ENCODE data around the gene UTP15. TPM values are rescaled to one million over a fixed set of nuclear protein-coding genes. Genes with fewer than 3 reads are reported as not detected.

UTP15 gene
- total RNA-seq, 5 donors from 2014 or later (not counting 1 experiment from before 2014, with no cell fraction given): 21.6 to 40.6 (median 24.5) TPM

GRCh38 chr5:73624888-73625287, 59.3 kb downstream of the UTP15 start:
- no peak overlapping the region for H3K27ac Mint-ChIP-seq
- ATAC-seq (replicated peaks in 1 of 4) (no peak), DNase-seq (no peak)
- peaks cover 8 to 19% of the 10 kb centered on the region in 2 experiments for H3K27me3 ChIP-seq (replicated peaks in 1 of 2; ENCODE audit: control insufficient read depth in 2 of 2, extremely low read depth in 1 of 2, insufficient read depth in 2 of 2, low read length in 1 of 2)
- H3K9me3 Mint-ChIP-seq: no peaks in the 10 kb centered on the region
- H3K4me1 Mint-ChIP-seq: peaks cover 0 to 10% (median 5%) of the 10 kb centered on the region in 3 donors
- peaks cover 0 to 9% of the 10 kb centered on the region in 2 experiments for H3K4me1 ChIP-seq (ENCODE audit: control insufficient read depth in 1 of 2, extremely low read depth in 1 of 2, insufficient read depth in 2 of 2, low read length in 2 of 2)
- ChIA-PET POLR2A (no interaction called here), CTCF (no interaction called here)
- 87% methylated on average over 2 of the region's 6 CpGs for WGBS (ENCODE audit: insufficient coverage)
- no peak overlapping the region for H3K27ac ChIP-seq (ENCODE audit: low read length)
- peak overlapping the region in 1 of 3 donors; percentile 69 for H3K4me3 Mint-ChIP-seq
- H3K4me3 ChIP-seq (ENCODE audit: control insufficient read depth in 1 of 2, extremely low read depth in 1 of 2, low read length in 1 of 2): no peak overlapping the region
- H3K36me3 ChIP-seq (ENCODE audit: control insufficient read depth in 2 of 2, extremely low read depth in 1 of 2, insufficient read depth in 1 of 2, low read length in 1 of 2): no peaks in the 10 kb centered on the region
- no peaks in the 10 kb centered on the region for H3K36me3 Mint-ChIP-seq
- peaks cover 51 to 59% of the 10 kb centered on the region in 2 donors for H3K27me3 Mint-ChIP-seq
- H3K9me3 ChIP-seq: no peaks in the 10 kb centered on the region

GRCh38 chr5:73625372-73625943, 59.9 kb downstream of the UTP15 start:
- CTCF ChIA-PET: no interaction called here
- peaks cover 0 to 10% (median 5%) of the 10 kb centered on the region in 3 donors for H3K4me1 Mint-ChIP-seq
- POLR2A ChIA-PET: no interaction called here
- peak overlapping the region; percentile 50 to 69 (median 66) for H3K4me3 Mint-ChIP-seq
- Histone ChIP-seq H3K9me3 (no peaks in the 10 kb centered on the region), H3K4me3 (ENCODE audit: control insufficient read depth in 1 of 2, extremely low read depth in 1 of 2, low read length in 1 of 2) (peak overlapping the region in 1 of 2 donors; percentile 20), H3K27me3 (replicated peaks in 1 of 2; ENCODE audit: control insufficient read depth in 2 of 2, extremely low read depth in 1 of 2, insufficient read depth in 2 of 2, low read length in 1 of 2) (peaks cover 8 to 19% of the 10 kb centered on the region in 2 experiments), H3K36me3 (ENCODE audit: control insufficient read depth in 2 of 2, extremely low read depth in 1 of 2, insufficient read depth in 1 of 2, low read length in 1 of 2) (no peaks in the 10 kb centered on the region), H3K27ac (ENCODE audit: low read length) (no peak overlapping the region), H3K4me1 (ENCODE audit: control insufficient read depth in 1 of 2, extremely low read depth in 1 of 2, insufficient read depth in 2 of 2, low read length in 2 of 2) (peaks cover 0 to 9% of the 10 kb centered on the region in 2 experiments)
- H3K36me3 Mint-ChIP-seq: no peaks in the 10 kb centered on the region
- H3K27me3 Mint-ChIP-seq: peaks cover 45 to 56% of the 10 kb centered on the region in 2 donors
- no peak for DNase-seq
- under 1% methylated on average over 26 of the region's 33 CpGs for WGBS (ENCODE audit: insufficient coverage)
- no peak for ATAC-seq (replicated peaks in 1 of 4)
- H3K27ac Mint-ChIP-seq: no peak overlapping the region
- no peaks in the 10 kb centered on the region for H3K9me3 Mint-ChIP-seq

- ChIA-PET CTCF (no interaction called here), POLR2A (no interaction called here)
- H3K9me3 Mint-ChIP-seq: no peaks in the 10 kb centered on the region
- Histone ChIP-seq H3K36me3 (ENCODE audit: control insufficient read depth in 2 of 2, extremely low read depth in 1 of 2, insufficient read depth in 1 of 2, low read length in 1 of 2) (no peaks in the 10 kb centered on the region), H3K4me3 (ENCODE audit: control insufficient read depth in 1 of 2, extremely low read depth in 1 of 2, low read length in 1 of 2) (peak within 1 kb of the TSS; percentile 37 to 55), H3K9me3 (no peaks in the 10 kb centered on the region), H3K27me3 (replicated peaks in 1 of 2; ENCODE audit: control insufficient read depth in 2 of 2, extremely low read depth in 1 of 2, insufficient read depth in 2 of 2, low read length in 1 of 2) (peaks cover 8 to 19% of the 10 kb centered on the region in 2 experiments), H3K4me1 (ENCODE audit: control insufficient read depth in 1 of 2, extremely low read depth in 1 of 2, insufficient read depth in 2 of 2, low read length in 2 of 2) (peaks cover 0 to 9% of the 10 kb centered on the region in 2 experiments), H3K27ac (ENCODE audit: low read length) (no peak within 1 kb of the TSS)
- H3K27me3 Mint-ChIP-seq: peaks cover 43 to 54% of the 10 kb centered on the region in 2 donors
- peak in 22 of 35 experiments; percentile 0 to 58 (median 8) for DNase-seq
- under 1% methylated on average over 83 of the region's 92 CpGs for WGBS (ENCODE audit: insufficient coverage)
- no peaks in the 10 kb centered on the region for H3K36me3 Mint-ChIP-seq
- H3K4me1 Mint-ChIP-seq: peaks cover 0 to 10% (median 5%) of the 10 kb centered on the region in 3 donors
- peak; percentile 55 to 66 (median 62) for ATAC-seq (replicated peaks in 1 of 4)
- peak within 1 kb of the TSS; percentile 50 to 69 (median 66) for H3K4me3 Mint-ChIP-seq
- no peak within 1 kb of the TSS for H3K27ac Mint-ChIP-seq
Measured at GRCh38 chr5:73625944-73626811, 60.6 kb downstream of the UTP15 start, which contains the start of gene ARHGEF28. Gene ARHGEF28 (plus strand): TSS chr5:73626196. CDS start chr5:73684852, 58,656 bp downstream.

GRCh38 chr5:73626814-73627313, 61.3 kb downstream of the UTP15 start:
- no peaks in the 10 kb centered on the region for H3K36me3 ChIP-seq (ENCODE audit: control insufficient read depth in 2 of 2, extremely low read depth in 1 of 2, insufficient read depth in 1 of 2, low read length in 1 of 2)
- H3K4me3 ChIP-seq (ENCODE audit: control insufficient read depth in 1 of 2, extremely low read depth in 1 of 2, low read length in 1 of 2): no peak overlapping the region
- peaks cover 0 to 10% (median 5%) of the 10 kb centered on the region in 3 donors for H3K4me1 Mint-ChIP-seq
- H3K27ac ChIP-seq (ENCODE audit: low read length): no peak overlapping the region
- H3K4me3 Mint-ChIP-seq: peak overlapping the region; percentile 17 to 49 (median 36)
- ChIA-PET POLR2A (no interaction called here), CTCF (no interaction called here)
- H3K36me3 Mint-ChIP-seq: no peaks in the 10 kb centered on the region
- no peak overlapping the region for H3K27ac Mint-ChIP-seq
- ATAC-seq (replicated peaks in 1 of 4): no peak
- peaks cover 38 to 53% of the 10 kb centered on the region in 2 donors for H3K27me3 Mint-ChIP-seq
- H3K27me3 ChIP-seq (replicated peaks in 1 of 2; ENCODE audit: control insufficient read depth in 2 of 2, extremely low read depth in 1 of 2, insufficient read depth in 2 of 2, low read length in 1 of 2): peaks cover 8 to 19% of the 10 kb centered on the region in 2 experiments
- H3K9me3 Mint-ChIP-seq: no peaks in the 10 kb centered on the region
- H3K4me1 ChIP-seq (ENCODE audit: control insufficient read depth in 1 of 2, extremely low read depth in 1 of 2, insufficient read depth in 2 of 2, low read length in 2 of 2): peaks cover 0 to 9% of the 10 kb centered on the region in 2 experiments
- DNase-seq: no peak
- H3K9me3 ChIP-seq: no peaks in the 10 kb centered on the region
- 79% methylated on average over 9 of the region's 14 CpGs for WGBS (ENCODE audit: insufficient coverage)

GRCh38 chr5:73629456-73629855, 63.9 kb downstream of the UTP15 start:
- no peak for DNase-seq
- ChIA-PET POLR2A (no interaction called here), CTCF (interaction anchor here in 1 of 2 donors (0.6 kb wide), 1 partner anchor 1876 kb away, joined by 3 read pairs; no protein-coding TSS in a partner anchor)
- H3K36me3 Mint-ChIP-seq: no peaks in the 10 kb centered on the region
- H3K9me3 ChIP-seq: no peaks in the 10 kb centered on the region
- H3K36me3 ChIP-seq (ENCODE audit: control insufficient read depth in 2 of 2, extremely low read depth in 1 of 2, insufficient read depth in 1 of 2, low read length in 1 of 2): no peaks in the 10 kb centered on the region
- H3K27ac Mint-ChIP-seq: no peak overlapping the region
- peaks cover 8 to 19% of the 10 kb centered on the region in 2 experiments for H3K27me3 ChIP-seq (replicated peaks in 1 of 2; ENCODE audit: control insufficient read depth in 2 of 2, extremely low read depth in 1 of 2, insufficient read depth in 2 of 2, low read length in 1 of 2)
- no peak overlapping the region for H3K4me3 Mint-ChIP-seq
- ATAC-seq (replicated peaks in 1 of 4): no peak
- H3K4me3 ChIP-seq (ENCODE audit: control insufficient read depth in 1 of 2, extremely low read depth in 1 of 2, low read length in 1 of 2): no peak overlapping the region
- H3K27ac ChIP-seq (ENCODE audit: low read length): no peak overlapping the region
- H3K27me3 Mint-ChIP-seq: peaks cover 24 to 34% of the 10 kb centered on the region in 2 donors
- H3K4me1 Mint-ChIP-seq: peaks cover 0 to 10% (median 5%) of the 10 kb centered on the region in 3 donors
- H3K4me1 ChIP-seq (ENCODE audit: control insufficient read depth in 1 of 2, extremely low read depth in 1 of 2, insufficient read depth in 2 of 2, low read length in 2 of 2): peaks cover 0 to 9% of the 10 kb centered on the region in 2 experiments
- no peaks in the 10 kb centered on the region for H3K9me3 Mint-ChIP-seq

- no peaks in the 10 kb centered on the region for H3K9me3 ChIP-seq
- no peak overlapping the region for H3K27ac ChIP-seq (ENCODE audit: low read length)
- no peaks in the 10 kb centered on the region for H3K36me3 ChIP-seq (ENCODE audit: control insufficient read depth in 2 of 2, extremely low read depth in 1 of 2, insufficient read depth in 1 of 2, low read length in 1 of 2)
- no peaks in the 10 kb centered on the region for H3K9me3 Mint-ChIP-seq
- peaks cover 0 to 5% of the 10 kb centered on the region in 2 experiments for H3K4me1 ChIP-seq (ENCODE audit: control insufficient read depth in 1 of 2, extremely low read depth in 1 of 2, insufficient read depth in 2 of 2, low read length in 2 of 2)
- ChIA-PET POLR2A (no interaction called here), CTCF (no interaction called here)
- H3K27me3 Mint-ChIP-seq: peaks cover 26 to 29% of the 10 kb centered on the region in 2 donors
- no peak for ATAC-seq (replicated peaks in 1 of 4)
- peaks cover 0 to 6% (median 2%) of the 10 kb centered on the region in 3 donors for H3K4me1 Mint-ChIP-seq
- H3K27me3 ChIP-seq (replicated peaks in 1 of 2; ENCODE audit: control insufficient read depth in 2 of 2, extremely low read depth in 1 of 2, insufficient read depth in 2 of 2, low read length in 1 of 2): peaks cover 4 to 12% of the 10 kb centered on the region in 2 experiments
- no peak overlapping the region for H3K4me3 ChIP-seq (ENCODE audit: control insufficient read depth in 1 of 2, extremely low read depth in 1 of 2, low read length in 1 of 2)
- no peak overlapping the region for H3K27ac Mint-ChIP-seq
- H3K36me3 Mint-ChIP-seq: no peaks in the 10 kb centered on the region
- no peak overlapping the region for H3K4me3 Mint-ChIP-seq
- DNase-seq: no peak
Measured at GRCh38 chr5:73630765-73631164, 65.2 kb downstream of the UTP15 start.
